Psoas muscle (tissue), 8 donors: ENCODE results near the gene C6. TPM values are rescaled to one million over a fixed set of nuclear protein-coding genes. Genes with fewer than 3 reads are reported as not detected.
A peak's percentile ranks its signal among the peaks of the same experiment; 100 is the strongest.
"Not testable (repeated sequence)": the region's sequence is repeated elsewhere in the genome, so short reads cannot be mapped to it uniquely, and the experiment has no call there.

Experiments
- ATAC-seq, 4 donors: fragments of 200-7000 bp; cut with Tn5 transposase; one replicate each; pipeline ENCODE4 v1.9.1; 2020; ENCODE audit warnings: moderate library complexity in 3 of 4, mild to moderate bottlenecking in 2 of 4
- DNase-seq, 2 donors: peaks; one replicate each; pipeline ENCODE4 v3.0.0-alpha.2; 2020
- H3K27ac ChIP-seq: fragments of 200-600 bp; one replicate; pipeline ENCODE4 v1.8.0; 2022
- H3K27me3 ChIP-seq, 3 donors: fragments of 200-600 bp in 1 of 3; one replicate each; pipeline versions ENCODE4 v1.6.1 to v1.8.0; 2013 to 2022; ENCODE audit warnings: low read length in 2 of 3, mild to moderate bottlenecking in 2 of 3, moderate library complexity in 1 of 3; ENCODE audit not compliant: insufficient read depth in 3 of 3
- H3K36me3 ChIP-seq, 2 donors: fragments of 200-600 bp in 1 of 2; one replicate each; pipeline versions ENCODE4 v1.6.1 to v1.8.0; 2013 to 2022; ENCODE audit warnings: low read depth in 1 of 2, mild to moderate bottlenecking in 1 of 2, moderate library complexity in 1 of 2; ENCODE audit not compliant: insufficient read depth in 1 of 2
- H3K4me1 ChIP-seq: fragments of 200-600 bp; one replicate; pipeline ENCODE4 v1.8.0; 2022
- H3K4me3 ChIP-seq: fragments of 200-600 bp; one replicate; pipeline ENCODE4 v1.8.0; 2022; ENCODE audit warnings: mild to moderate bottlenecking
- H3K9me3 ChIP-seq: fragments of 200-600 bp; one replicate; pipeline ENCODE4 v1.8.0; 2022
- CTCF ChIP-seq: fragments of 200-600 bp; IDR thresholded peaks from one replicate; pipeline ENCODE4 v1.8.0; 2022; ENCODE audit warnings: antibody characterized with exemption
- WGBS, 3 donors: extraction: QIAGEN DNeasy Blood & Tissue Kit; methylation state at CpG; one replicate each; pipeline versions ENCODE4 v1.1.6 to v1.1.7; 2013; 5-methylcytosine and 5-hydroxymethylcytosine counted together
- intact Hi-C, 2 donors: fragments of 100-400 bp; cut with DNase I; formaldehyde crosslinking; loops; one replicate each; pipeline versions ENCODE4 v1.11.0 to v1.14.2; 2022
- polyA plus RNA-seq, 3 donors: library from polyadenylated mRNA; stranded (reverse); fragments of 200-250 nt; gene quantifications; one replicate each; pipeline ENCODE4 v1.2.3, GENCODE V29; 2013
- total RNA-seq, 4 donors: library from RNA; stranded (reverse); fragmentation: NEBNext Ultra II Directional in 2 of 4; extraction: Animal tissue kit (Norgen Biotek cat#: 25700) in 2 of 4; gene quantifications; one replicate each; pipeline versions ENCODE4 v1.2.1 to v1.2.4, GENCODE V29; 2021 to 2023
- donor health status: healthy with polysubstance abuse.
- donor health status: DM: no; HTN: no; CAD: no; lungs with moderate emphysema.
- donor health status: Bipolar disorder and iron deficiency.
- donor health status: healthy.
- donor health status: DM: yes; HTN: yes; CAD: no.
- donor health status: DM: no; HTN: no; CAD: no.
- donor health status: DM: no; HTN: no; CAD: no.
- donor health status: DM: yes; HTN: yes; CAD: no.

The C6 gene
- total and polyA plus RNA-seq, 7 donors, result 0.13 to 1.1 (median 0.17) TPM

GRCh38 chr5:41195228-41195627, 18.1 kb downstream of the C6 start:
- 96 to 100% (median 100%) methylated on average over 1 of the region's 1 CpG for WGBS, 3 donors
- intact Hi-C loops, result no loop called here

GRCh38 chr5:41194339-41194738, 19.0 kb downstream of the C6 start:
- Histone ChIP-seq H3K27ac (no peak overlapping the region), H3K9me3 (no peaks in the 10 kb centered on the region), H3K36me3 (no peaks in the 10 kb centered on the region), H3K4me1 (peaks cover 16% of the 10 kb centered on the region), H3K27me3 (no peaks in the 10 kb centered on the region), H3K4me3 (no peak overlapping the region)
- TF ChIP-seq CTCF, result no peak
- intact Hi-C loops, result no loop called here
- ATAC-seq, result no peak
- no peak for DNase-seq
- WGBS, 3 donors, result 69 to 74% (median 72%) methylated on average over 3 of the region's 3 CpGs

More at GRCh38 chr5:41195228-41195627, 18.1 kb downstream of the C6 start:
- Histone ChIP-seq H3K4me1 (peaks cover 16% of the 10 kb centered on the region), H3K9me3 (no peaks in the 10 kb centered on the region), H3K27me3 (no peaks in the 10 kb centered on the region), H3K27ac (no peak overlapping the region), H3K36me3 (no peaks in the 10 kb centered on the region), H3K4me3 (no peak overlapping the region)
- no peak for TF ChIP-seq CTCF
- no peak for DNase-seq
- no peak for ATAC-seq

- ATAC-seq, result peak; percentile 61 to 95 (median 93)
- WGBS, 3 donors, result 8 to 33% (median 15%) methylated on average over 5 of the region's 5 CpGs
- TF ChIP-seq CTCF, result no peak
Observed at GRCh38 chr5:41193456-41194205, 19.7 kb downstream of the C6 start.

GRCh38 chr5:41191249-41191648, 22.1 kb downstream of the C6 start:
- H3K27ac ChIP-seq, result no peak overlapping the region
- DNase-seq, result no peak
- H3K9me3 ChIP-seq, result no peaks in the 10 kb centered on the region
- WGBS, 3 donors, result 58 to 88% (median 68%) methylated on average over 4 of the region's 4 CpGs
- no peaks in the 10 kb centered on the region for H3K27me3 ChIP-seq
- no peak for ATAC-seq
- H3K4me1 ChIP-seq, result peaks cover 16% of the 10 kb centered on the region
- no peaks in the 10 kb centered on the region for H3K36me3 ChIP-seq
- intact Hi-C loops, result no loop called here
- no peak overlapping the region for H3K4me3 ChIP-seq
- TF ChIP-seq CTCF, result no peak

More at GRCh38 chr5:41193456-41194205, 19.7 kb downstream of the C6 start:
- intact Hi-C loops, result no loop called here
- Histone ChIP-seq H3K9me3 (no peaks in the 10 kb centered on the region), H3K4me1 (peaks cover 16% of the 10 kb centered on the region), H3K4me3 (no peak overlapping the region), H3K36me3 (no peaks in the 10 kb centered on the region), H3K27ac (no peak overlapping the region), H3K27me3 (no peaks in the 10 kb centered on the region)
- peak; percentile 97 for DNase-seq

GRCh38 chr5:41186143-41186542, 27.2 kb downstream of the C6 start:
- 87 to 90% (median 89%) methylated on average over 1 of the region's 1 CpG for WGBS, 3 donors
- no peak overlapping the region for H3K27ac ChIP-seq
- DNase-seq (no peak), ATAC-seq (no peak)
- H3K27me3 ChIP-seq, result no peaks in the 10 kb centered on the region
- no peaks in the 10 kb centered on the region for H3K36me3 ChIP-seq
- TF ChIP-seq CTCF, result no peak
- intact Hi-C loops, result no loop called here
- no peaks in the 10 kb centered on the region for H3K9me3 ChIP-seq
- no peak overlapping the region for H3K4me3 ChIP-seq
- H3K4me1 ChIP-seq, result no peaks in the 10 kb centered on the region

- ATAC-seq, H3K4me3 ChIP-seq, DNase-seq, intact Hi-C loops, H3K27ac ChIP-seq, H3K4me1 ChIP-seq, H3K36me3 ChIP-seq, H3K27me3 ChIP-seq, H3K9me3 ChIP-seq: not testable (repeated sequence)
- WGBS, 3 donors, result 44 to 84% (median 47%) methylated on average over 1 of the region's 1 CpG
Observed at GRCh38 chr5:41183331-41183730, 30.0 kb downstream of the C6 start.
